ENCODE measurements around the gene SLC5A1. TPM values are rescaled to one million over a fixed set of nuclear protein-coding genes. Genes with fewer than 3 reads are reported as not detected.

The SLC5A1 gene
- total RNA-seq, 1 experiment from 2014 or later, result 0.03 TPM

DNA sequence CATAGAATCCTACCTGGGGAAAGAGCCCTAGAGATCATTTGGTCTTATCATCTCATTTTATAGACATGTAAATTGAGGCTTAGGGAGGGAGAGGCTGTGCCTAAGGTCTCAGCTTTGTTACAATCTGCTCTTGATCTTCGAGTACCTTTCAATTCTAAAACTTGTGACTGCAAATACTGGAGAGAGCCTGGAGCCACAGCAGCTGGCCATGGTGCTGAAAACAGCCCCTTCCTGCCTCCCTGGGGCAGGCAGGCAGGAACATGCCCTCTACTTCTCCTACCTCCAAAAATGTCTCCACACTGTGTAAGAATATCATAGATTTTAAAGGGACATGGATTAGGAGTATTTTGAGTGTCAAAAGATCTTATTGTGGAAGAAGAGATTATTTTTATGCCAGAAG is 63.9 kb downstream of the SLC5A1 start:
- Histone ChIP-seq H3K9me3 (ENCODE audit: control insufficient read depth, insufficient read depth, low read depth, low read length) (no peaks in the 10 kb centered on the region), H3K36me3 (ENCODE audit: control insufficient read depth, insufficient read depth, low read length) (no peaks in the 10 kb centered on the region), H3K27ac (ENCODE audit: low read length) (no peak overlapping the region), H3K4me1 (ENCODE audit: control insufficient read depth, insufficient read depth, low read length) (no peaks in the 10 kb centered on the region), H3K27me3 (ENCODE audit: control insufficient read depth, insufficient read depth, low read length) (0 out of 2 replicates have a peak, but pooled peaks cover 6% of the 10 kb centered on the region), H3K4me3 (ENCODE audit: low read depth in 2 of 2, low read length in 2 of 2) (no peak overlapping the region)
- intact Hi-C loops (cut with micrococcal nuclease; ENCODE audit: unreplicated experiment), result no loop called here
- in situ Hi-C loops (cut with HindIII; ENCODE audit: low pct_unique_long_range_greater_than_20kb, low sequenced_read_pairs), result no loop called here
- no TSS peak for BruUV-seq (replicated peaks)
- TF ChIP-seq SIN3A (IDR thresholded peaks at IDR 0.05; ENCODE audit: borderline replicate concordance, insufficient read depth, low read depth, low read length), result no peak
- TF ChIP-seq, protein P1, sequence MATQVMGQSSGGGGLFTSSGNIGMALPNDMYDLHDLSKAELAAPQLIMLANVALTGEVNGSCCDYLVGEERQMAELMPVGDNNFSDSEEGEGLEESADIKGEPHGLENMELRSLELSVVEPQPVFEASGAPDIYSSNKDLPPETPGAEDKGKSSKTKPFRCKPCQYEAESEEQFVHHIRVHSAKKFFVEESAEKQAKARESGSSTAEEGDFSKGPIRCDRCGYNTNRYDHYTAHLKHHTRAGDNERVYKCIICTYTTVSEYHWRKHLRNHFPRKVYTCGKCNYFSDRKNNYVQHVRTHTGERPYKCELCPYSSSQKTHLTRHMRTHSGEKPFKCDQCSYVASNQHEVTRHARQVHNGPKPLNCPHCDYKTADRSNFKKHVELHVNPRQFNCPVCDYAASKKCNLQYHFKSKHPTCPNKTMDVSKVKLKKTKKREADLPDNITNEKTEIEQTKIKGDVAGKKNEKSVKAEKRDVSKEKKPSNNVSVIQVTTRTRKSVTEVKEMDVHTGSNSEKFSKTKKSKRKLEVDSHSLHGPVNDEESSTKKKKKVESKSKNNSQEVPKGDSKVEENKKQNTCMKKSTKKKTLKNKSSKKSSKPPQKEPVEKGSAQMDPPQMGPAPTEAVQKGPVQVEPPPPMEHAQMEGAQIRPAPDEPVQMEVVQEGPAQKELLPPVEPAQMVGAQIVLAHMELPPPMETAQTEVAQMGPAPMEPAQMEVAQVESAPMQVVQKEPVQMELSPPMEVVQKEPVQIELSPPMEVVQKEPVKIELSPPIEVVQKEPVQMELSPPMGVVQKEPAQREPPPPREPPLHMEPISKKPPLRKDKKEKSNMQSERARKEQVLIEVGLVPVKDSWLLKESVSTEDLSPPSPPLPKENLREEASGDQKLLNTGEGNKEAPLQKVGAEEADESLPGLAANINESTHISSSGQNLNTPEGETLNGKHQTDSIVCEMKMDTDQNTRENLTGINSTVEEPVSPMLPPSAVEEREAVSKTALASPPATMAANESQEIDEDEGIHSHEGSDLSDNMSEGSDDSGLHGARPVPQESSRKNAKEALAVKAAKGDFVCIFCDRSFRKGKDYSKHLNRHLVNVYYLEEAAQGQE (IDR thresholded peaks at IDR 0.05; ENCODE audit: insufficient read depth in 1 of 2, low read depth in 2 of 2, low read length in 1 of 2), result peak; percentile 85 to 88
- CTCF ChIA-PET, result no interaction called here
- no peak for DNase-seq (ENCODE audit: low read depth, low spot score)
- POLR2A ChIA-PET, result no interaction called here
- no peak for ATAC-seq

DNA sequence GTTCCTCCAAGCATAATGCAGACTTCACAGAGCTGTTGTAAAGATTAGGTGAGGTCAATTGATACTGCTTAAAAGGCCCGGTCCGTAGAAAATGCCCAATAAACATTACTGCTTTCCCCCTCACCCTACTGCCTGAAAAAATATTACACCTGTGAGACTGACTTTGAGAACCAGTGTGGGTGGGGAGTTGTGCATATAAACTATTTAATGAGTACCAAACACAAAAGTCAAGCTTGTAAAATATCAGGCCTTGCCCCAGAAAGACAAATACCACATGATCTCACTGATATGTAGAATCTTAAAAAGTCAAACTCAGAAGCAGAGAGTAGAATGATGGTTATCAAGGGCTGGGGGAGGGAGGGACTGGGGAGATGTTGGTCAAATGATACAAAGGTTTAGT is 69.3 kb downstream of the SLC5A1 start:
- Histone ChIP-seq H3K36me3 (ENCODE audit: control insufficient read depth, insufficient read depth, low read length) (no peaks in the 10 kb centered on the region), H3K27ac (ENCODE audit: low read length) (no peak overlapping the region), H3K9me3 (ENCODE audit: control insufficient read depth, insufficient read depth, low read depth, low read length) (no peaks in the 10 kb centered on the region), H3K4me1 (ENCODE audit: control insufficient read depth, insufficient read depth, low read length) (no peaks in the 10 kb centered on the region), H3K4me3 (ENCODE audit: low read depth in 2 of 2, low read length in 2 of 2) (no peak overlapping the region), H3K27me3 (ENCODE audit: control insufficient read depth, insufficient read depth, low read length) (peaks cover 13% of the 10 kb centered on the region; the same call in 1 of the 2 replicates)
- ChIA-PET POLR2A (no interaction called here), CTCF (no interaction called here)
- intact Hi-C loops (cut with micrococcal nuclease; ENCODE audit: unreplicated experiment) (no loop called here), in situ Hi-C loops (cut with HindIII; ENCODE audit: low pct_unique_long_range_greater_than_20kb, low sequenced_read_pairs) (no loop called here)
- no TSS peak for BruUV-seq (replicated peaks)
- no peak for TF ChIP-seq SIN3A (IDR thresholded peaks at IDR 0.05; ENCODE audit: borderline replicate concordance, insufficient read depth, low read depth, low read length)
- TF ChIP-seq POLR2AphosphoS5 (IDR thresholded peaks at IDR 0.05; ENCODE audit: low read depth, low read length), result no peak
- TF ChIP-seq TCF7L2 (IDR thresholded peaks at IDR 0.05; ENCODE audit: low read depth, low read length), result no peak
- TF ChIP-seq, protein P1 (IDR thresholded peaks at IDR 0.05; ENCODE audit: insufficient read depth in 1 of 2, low read depth in 2 of 2, low read length in 1 of 2), result no peak
- TF ChIP-seq, protein P2, sequence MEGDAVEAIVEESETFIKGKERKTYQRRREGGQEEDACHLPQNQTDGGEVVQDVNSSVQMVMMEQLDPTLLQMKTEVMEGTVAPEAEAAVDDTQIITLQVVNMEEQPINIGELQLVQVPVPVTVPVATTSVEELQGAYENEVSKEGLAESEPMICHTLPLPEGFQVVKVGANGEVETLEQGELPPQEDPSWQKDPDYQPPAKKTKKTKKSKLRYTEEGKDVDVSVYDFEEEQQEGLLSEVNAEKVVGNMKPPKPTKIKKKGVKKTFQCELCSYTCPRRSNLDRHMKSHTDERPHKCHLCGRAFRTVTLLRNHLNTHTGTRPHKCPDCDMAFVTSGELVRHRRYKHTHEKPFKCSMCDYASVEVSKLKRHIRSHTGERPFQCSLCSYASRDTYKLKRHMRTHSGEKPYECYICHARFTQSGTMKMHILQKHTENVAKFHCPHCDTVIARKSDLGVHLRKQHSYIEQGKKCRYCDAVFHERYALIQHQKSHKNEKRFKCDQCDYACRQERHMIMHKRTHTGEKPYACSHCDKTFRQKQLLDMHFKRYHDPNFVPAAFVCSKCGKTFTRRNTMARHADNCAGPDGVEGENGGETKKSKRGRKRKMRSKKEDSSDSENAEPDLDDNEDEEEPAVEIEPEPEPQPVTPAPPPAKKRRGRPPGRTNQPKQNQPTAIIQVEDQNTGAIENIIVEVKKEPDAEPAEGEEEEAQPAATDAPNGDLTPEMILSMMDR (IDR thresholded peaks at IDR 0.05), result no peak
- DNase-seq (ENCODE audit: low read depth, low spot score) (no peak), ATAC-seq (no peak)
